Measurements from ENCODE around the gene DARS2. TPM values are rescaled to one million over a fixed set of nuclear protein-coding genes. Genes with fewer than 3 reads are reported as not detected.

DARS2 gene
- total RNA-seq = 16.7 and 25.1 TPM in 2 replicates

GRCh38 chr1:173824315-173825081 lies at the start of gene DARS2, which contains the start of gene CENPL:
Gene DARS2, plus strand, starts transcription at chr1:173824673. Its CDS starts 557 bp downstream, at chr1:173825230.
Gene CENPL, minus strand, starts transcription at chr1:173824883. Its CDS starts 13,584 bp downstream, at chr1:173811299.

GRCh38 chr1:173867753-173868265 lies 43.3 kb downstream of the DARS2 start, which contains the start of gene GAS5:
Gene GAS5, minus strand, starts transcription at chr1:173867989.

GRCh38 chr1:173868266-173869020 lies 44.0 kb downstream of the DARS2 start, which contains the start of gene ZBTB37:
Gene ZBTB37, plus strand, starts transcription at chr1:173868380. Its CDS starts 1,846 bp downstream, at chr1:173870226.

Small RNAs within 50 kb of the gene (small RNA-seq; reads per million reads assigned to genes)
- gene RF00019 = not detected

Other genes starting within 250 kb of the DARS2 start
- gene SLC9C2, start 221.6 kb upstream of the DARS2 start, total RNA-seq = not detected in 2 replicates
- gene TEX50, start 189.3 kb upstream of the DARS2 start, total RNA-seq = not detected in 2 replicates
- gene ANKRD45, start 154.8 kb upstream of the DARS2 start, total RNA-seq = 0.33 TPM in 1 of 2 replicates, not detected in the other
- gene KLHL20, start 109.7 kb upstream of the DARS2 start, total RNA-seq = 32.0 and 36.6 TPM in 2 replicates
- 11.1 and 20.7 TPM in 2 replicates for gene CENPL, start 210 bp downstream of the DARS2 start, total RNA-seq
- gene GAS5, start 43.3 kb downstream of the DARS2 start, total RNA-seq = 273 and 303 TPM in 2 replicates
- 4.6 and 6.3 TPM in 2 replicates for gene ZBTB37, start 43.7 kb downstream of the DARS2 start, total RNA-seq
- 0.38 TPM in 1 of 2 replicates, not detected in the other for gene SERPINC1, start 92.7 kb downstream of the DARS2 start, total RNA-seq
- 43.1 and 55.1 TPM in 2 replicates for gene RC3H1, start 197.7 kb downstream of the DARS2 start, total RNA-seq